Measurements from ENCODE around the gene MAMDC2.

GRCh38 chr9:70156729-70157128, 113.1 kb downstream of the MAMDC2 start:
- no peak for TF ChIP-seq GABPA (IDR thresholded peaks at IDR 0.05; ENCODE audit: borderline replicate concordance, insufficient read depth, low read length)
- TF ChIP-seq, protein P1, sequence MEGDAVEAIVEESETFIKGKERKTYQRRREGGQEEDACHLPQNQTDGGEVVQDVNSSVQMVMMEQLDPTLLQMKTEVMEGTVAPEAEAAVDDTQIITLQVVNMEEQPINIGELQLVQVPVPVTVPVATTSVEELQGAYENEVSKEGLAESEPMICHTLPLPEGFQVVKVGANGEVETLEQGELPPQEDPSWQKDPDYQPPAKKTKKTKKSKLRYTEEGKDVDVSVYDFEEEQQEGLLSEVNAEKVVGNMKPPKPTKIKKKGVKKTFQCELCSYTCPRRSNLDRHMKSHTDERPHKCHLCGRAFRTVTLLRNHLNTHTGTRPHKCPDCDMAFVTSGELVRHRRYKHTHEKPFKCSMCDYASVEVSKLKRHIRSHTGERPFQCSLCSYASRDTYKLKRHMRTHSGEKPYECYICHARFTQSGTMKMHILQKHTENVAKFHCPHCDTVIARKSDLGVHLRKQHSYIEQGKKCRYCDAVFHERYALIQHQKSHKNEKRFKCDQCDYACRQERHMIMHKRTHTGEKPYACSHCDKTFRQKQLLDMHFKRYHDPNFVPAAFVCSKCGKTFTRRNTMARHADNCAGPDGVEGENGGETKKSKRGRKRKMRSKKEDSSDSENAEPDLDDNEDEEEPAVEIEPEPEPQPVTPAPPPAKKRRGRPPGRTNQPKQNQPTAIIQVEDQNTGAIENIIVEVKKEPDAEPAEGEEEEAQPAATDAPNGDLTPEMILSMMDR (IDR thresholded peaks at IDR 0.05; ENCODE audit: control extremely low read depth in 1 of 3, insufficient read depth in 1 of 3, low read depth in 1 of 3, low read length in 3 of 3) = no peak
- TF ChIP-seq ZNF274 (IDR thresholded peaks at IDR 0.05; ENCODE audit: borderline replicate concordance, extremely low read depth, low read length) = no peak
- no peak for TF ChIP-seq POLR2A (IDR thresholded peaks at IDR 0.05; ENCODE audit: control extremely low read depth in 1 of 2, low read depth in 2 of 2, low read length in 2 of 2)
- no peak for TF ChIP-seq RBBP5 (IDR thresholded peaks at IDR 0.05; ENCODE audit: borderline replicate concordance, low read depth, low read length)
- no peak for TF ChIP-seq EP300 (IDR thresholded peaks at IDR 0.05; ENCODE audit: borderline replicate concordance in 1 of 2, low read depth in 2 of 2, low read length in 2 of 2)

Data from H1 (cell line).